ENCODE data around the gene CEP128.

CEP128 gene

GRCh38 chr14:80901822-80902221 is 39.7 kb downstream of the CEP128 start:
- no peak for DNase-seq (ENCODE audit: low read depth in 2 of 2)

DNA sequence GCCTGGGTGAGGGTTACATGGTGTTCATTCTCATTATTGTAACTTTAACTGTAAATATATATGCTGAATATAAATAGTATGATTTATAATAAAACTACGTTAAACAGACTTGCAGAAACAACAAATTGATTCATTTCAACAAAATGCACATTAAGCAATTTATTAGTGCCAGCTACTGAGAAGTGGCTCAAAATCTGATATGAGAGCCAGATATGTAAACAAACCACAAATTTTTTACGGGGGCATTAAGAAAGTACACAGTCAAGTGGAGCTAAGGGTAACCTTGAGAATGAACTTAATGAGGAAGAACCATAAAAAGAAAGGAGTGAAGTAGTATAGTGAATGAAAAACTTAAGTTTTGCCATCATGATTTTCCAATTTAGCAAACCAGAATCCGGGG is 40.3 kb downstream of the CEP128 start:
- DNase-seq (ENCODE audit: low read depth in 2 of 2): no peak

DNA sequence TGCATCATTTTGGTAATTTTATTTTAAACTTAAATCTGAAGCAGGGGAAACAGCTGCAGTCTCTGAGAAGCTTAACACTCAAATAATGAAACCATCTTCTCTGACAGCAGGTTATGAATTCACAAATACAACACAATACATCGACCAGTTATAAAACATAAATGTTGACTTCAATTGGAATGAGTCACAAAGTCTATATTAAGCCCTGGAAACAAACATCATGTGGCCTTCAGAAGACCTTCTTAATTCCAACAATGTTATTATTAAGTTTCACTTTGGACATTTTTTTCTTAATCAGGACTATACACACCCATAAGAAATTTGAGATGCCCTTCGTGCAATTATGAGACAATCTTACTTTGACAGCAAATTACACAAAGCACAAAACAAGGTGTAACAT is 68.9 kb downstream of the CEP128 start:
- DNase-seq (ENCODE audit: low read depth in 2 of 2): no peak

GRCh38 chr14:80868260-80868659 is 73.3 kb downstream of the CEP128 start:
- no peak for DNase-seq (ENCODE audit: low read depth in 2 of 2)

DNA sequence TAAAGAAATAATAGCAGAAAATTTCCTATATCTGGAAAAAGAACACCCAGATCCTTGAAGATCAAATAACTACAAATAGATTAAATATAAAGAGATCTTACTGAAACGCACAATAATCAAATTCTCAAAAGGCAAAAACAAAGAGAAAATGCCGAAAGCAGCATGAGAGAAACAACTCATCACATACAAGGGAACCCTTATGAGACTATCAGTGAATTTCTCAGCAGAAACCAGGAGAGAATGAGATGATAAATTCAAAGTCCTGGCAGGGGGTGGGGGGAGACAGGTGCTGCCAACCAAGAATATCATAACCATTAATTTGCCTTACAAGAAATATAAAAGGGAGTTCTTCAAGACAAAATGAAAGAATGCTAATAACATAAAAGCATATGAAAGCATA is 73.7 kb downstream of the CEP128 start:
- no peak for DNase-seq (ENCODE audit: low read depth in 2 of 2)

DNA sequence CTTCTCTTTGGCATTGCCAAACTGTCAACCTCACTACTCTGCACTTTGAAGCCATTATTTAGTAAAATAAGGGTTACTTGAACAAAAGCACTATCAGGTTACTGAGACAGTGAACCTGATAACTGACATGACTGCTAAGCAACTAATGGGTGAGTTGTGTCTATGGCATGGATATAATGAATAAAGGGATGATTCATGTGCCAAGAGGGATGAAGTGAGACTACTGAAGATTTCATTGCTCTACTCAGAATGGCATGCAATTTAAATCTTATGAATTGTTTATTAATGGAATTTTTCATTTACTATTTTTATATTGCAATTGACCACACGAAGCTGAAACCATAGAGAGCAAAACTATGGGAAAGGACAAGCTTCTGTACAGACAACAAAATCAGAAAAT is 74.4 kb downstream of the CEP128 start:
- no peak for DNase-seq (ENCODE audit: low read depth in 2 of 2)

- no peak for DNase-seq (ENCODE audit: low read depth in 2 of 2)
Observed at GRCh38 chr14:80865565-80865964, 76.0 kb downstream of the CEP128 start.

DNA sequence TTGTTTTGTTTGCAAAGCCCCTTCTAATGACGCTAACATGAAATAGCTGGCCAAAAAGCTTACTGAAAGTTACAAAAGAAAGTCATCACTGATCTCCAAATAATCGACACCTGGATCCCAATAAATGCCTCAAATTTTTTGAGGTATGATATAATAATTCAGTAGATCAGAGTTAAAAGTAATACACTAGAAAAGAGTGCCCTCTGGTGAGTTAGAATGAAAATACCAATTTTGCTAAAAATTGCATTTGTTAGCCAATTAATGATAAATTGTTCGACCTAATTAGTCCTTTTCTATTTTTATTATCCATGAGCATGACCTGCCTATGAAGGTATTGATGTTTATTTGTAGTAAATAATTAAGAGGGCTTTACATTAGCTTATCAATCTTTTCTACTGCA is 78.6 kb downstream of the CEP128 start:
- no peak for DNase-seq (ENCODE audit: low read depth in 2 of 2)

DNA sequence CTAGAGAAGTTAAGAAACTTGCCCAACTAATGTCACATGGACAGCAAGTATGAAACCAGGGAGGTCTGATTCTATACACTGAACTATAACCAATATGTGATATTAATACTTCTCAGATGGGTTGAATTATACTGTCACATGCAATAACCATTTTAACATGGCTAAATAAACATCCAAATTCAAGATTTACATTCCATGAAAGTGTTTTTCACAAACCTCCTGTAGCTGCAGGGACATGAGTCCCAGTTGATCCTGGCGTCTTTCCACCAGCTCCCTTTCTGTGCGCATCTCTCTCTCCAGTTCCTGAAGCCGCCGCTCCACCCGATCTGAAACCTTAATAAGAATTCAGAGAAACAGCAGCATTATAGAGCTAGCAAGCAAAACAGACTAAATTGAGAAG is 79.0 kb downstream of the CEP128 start:
- DNase-seq (ENCODE audit: low read depth in 2 of 2): no peak

DNA sequence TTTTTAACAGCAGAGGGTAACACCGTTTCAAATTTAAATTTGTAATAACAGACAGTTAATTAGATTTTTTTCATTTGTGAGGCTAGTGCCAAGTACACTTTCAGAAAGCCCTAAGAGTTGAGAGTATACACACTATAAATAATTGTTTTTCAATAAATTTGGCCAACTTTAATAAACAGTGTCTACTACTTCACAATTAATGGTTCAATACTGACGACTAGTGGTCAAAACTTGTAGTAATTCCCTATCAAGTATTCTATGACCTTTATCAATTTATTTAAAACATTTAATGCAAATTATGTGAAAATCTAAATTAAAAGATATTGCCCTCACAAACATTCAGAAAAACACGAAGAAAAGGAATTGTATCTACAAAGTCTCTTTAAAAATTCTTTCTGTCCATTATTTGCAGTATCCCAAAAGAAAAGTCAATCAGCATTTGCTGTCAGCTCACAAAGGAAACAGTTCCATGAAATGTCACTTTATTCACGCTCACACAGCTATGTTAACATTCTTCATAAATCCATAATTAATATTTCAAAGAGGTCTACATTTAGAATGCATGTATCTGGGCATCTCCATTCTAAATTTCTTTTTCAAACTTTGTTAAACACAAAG is 91.2 kb downstream of the CEP128 start:
- DNase-seq (ENCODE audit: low read depth in 2 of 2): no peak

- DNase-seq (ENCODE audit: low read depth in 2 of 2): no peak
Observed at GRCh38 chr14:80847070-80847469, 94.5 kb downstream of the CEP128 start.

- DNase-seq (ENCODE audit: low read depth in 2 of 2): no peak
Observed at GRCh38 chr14:80845856-80846255, 95.7 kb downstream of the CEP128 start.

DNA sequence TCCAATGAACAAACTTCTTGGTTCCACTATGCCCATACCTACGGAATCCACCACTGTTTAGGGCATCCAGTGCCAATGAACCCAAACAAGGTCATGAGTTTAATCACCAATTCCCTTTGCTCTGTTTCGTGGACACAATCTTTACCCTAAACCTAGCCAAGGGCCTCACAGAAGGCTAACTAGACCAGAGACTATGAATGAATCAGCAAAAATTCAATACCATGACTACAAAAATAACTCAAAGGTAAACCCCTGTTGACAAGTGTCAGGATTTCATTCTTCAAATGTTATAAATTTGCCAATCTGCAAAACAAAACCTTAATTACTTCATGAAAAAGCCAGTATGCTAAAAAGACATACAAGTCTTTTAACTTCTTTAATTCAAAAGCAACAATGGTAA is 96.7 kb downstream of the CEP128 start:
- DNase-seq (ENCODE audit: low read depth in 2 of 2): no peak

DNA sequence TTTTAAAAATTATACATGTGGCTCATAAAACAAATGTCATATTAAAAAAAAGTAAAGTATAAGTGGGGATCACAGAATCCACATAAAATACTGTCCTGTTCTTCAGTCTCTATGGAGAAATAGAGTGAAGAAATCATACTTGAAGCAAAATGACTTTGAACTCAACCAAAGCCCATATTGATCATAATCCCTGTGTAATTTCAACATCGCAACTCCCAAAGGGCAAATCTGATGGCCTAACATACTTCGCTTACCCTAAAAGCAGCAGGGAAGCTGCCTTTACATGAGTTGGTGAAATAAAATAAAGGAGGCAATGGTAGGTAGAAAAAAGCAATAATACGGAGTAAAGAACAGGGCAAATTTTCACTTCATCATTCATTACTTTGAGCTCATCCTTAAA is 101.8 kb downstream of the CEP128 start:
- no peak for DNase-seq (ENCODE audit: low read depth in 2 of 2)

DNA sequence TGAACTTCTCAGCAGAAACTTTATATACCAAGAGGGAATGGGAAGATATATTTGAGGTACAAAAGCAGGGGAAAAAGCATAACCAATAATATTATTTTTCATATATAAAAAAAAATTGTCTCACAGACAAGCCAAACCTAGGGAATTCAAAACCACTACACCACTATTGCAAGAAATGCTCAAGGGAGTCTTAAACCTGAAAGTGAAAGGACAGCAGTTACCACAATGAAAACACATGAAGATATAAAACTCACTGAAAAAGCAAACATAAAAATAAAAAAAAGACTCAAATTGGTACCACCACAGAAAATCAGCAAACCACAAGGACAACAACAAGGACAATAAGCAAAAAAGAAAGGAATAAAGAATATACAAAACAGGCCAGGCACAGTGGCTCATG is 131.9 kb downstream of the CEP128 start:
- no peak for DNase-seq (ENCODE audit: low read depth in 2 of 2)

GRCh38 chr14:80805136-80805535 is 136.4 kb downstream of the CEP128 start:
- no peak for DNase-seq (ENCODE audit: low read depth in 2 of 2)

GRCh38 chr14:80798878-80799277 is 142.7 kb downstream of the CEP128 start:
- DNase-seq (ENCODE audit: low read depth in 2 of 2): no peak

DNA sequence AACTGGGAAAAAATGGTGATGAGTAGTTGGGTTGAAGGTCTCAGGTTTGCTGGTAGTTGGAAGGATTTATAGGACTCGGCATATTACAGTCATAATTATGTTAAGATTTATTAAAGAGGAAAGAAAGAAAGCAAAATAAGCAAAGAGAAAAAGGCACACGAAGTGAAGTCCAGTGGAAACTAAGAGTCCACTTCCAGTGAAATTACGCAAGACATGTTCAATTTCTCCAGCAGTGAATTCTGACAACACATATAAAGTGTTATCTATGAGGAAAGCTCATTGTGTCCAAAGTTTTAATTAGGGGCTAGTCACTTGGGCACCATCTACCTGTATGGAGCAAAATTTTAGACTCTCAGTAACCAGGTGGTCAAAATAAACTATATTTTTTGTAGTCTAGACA is 143.3 kb downstream of the CEP128 start:
- DNase-seq (ENCODE audit: low read depth in 2 of 2): no peak

- DNase-seq (ENCODE audit: low read depth in 2 of 2): no peak
Observed at GRCh38 chr14:80792771-80793170, 148.8 kb downstream of the CEP128 start.

DNA sequence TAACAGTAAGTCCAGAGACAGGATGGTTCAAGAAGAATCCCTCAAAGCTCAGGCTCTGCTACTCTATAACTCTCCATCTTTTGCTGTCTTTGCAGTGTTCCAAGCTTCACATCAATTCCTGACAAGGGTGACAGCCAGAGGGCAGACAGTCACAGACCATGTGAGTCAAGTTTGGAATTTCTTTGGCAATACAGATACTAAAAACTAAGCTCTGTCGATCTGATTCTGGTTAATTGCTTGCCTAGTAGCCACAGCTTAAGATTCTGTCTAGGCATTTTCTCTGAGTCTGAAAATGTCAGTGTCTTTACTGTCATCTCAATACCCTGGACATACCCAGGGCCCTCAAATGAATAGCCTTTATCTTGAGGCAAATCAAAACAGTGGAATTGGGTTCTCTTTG is 153.7 kb downstream of the CEP128 start:
- no peak for DNase-seq (ENCODE audit: low read depth in 2 of 2)

DNA sequence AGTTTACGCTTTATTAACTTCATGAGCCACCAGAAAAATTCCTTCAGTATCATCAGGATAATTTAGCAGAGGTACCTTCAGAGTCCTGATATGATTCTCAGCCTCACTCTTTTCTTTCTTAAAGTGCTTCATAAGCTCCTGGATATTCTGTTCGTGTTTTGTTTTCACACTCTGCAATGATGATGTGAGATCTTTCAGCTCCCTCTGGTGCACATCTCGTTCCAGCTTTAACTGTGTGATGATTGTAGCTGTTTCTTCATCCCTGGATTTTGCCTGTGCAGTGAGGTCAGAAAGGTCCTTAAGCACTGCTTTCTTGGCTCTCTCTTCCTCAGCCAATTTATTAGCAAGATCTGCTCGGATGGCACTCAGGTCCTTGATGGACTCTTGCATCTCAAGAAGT is 156.7 kb downstream of the CEP128 start:
- DNase-seq (ENCODE audit: low read depth in 2 of 2): no peak

- no peak for DNase-seq (ENCODE audit: low read depth in 2 of 2)
Observed at GRCh38 chr14:80781972-80782367, 159.6 kb downstream of the CEP128 start.

DNA sequence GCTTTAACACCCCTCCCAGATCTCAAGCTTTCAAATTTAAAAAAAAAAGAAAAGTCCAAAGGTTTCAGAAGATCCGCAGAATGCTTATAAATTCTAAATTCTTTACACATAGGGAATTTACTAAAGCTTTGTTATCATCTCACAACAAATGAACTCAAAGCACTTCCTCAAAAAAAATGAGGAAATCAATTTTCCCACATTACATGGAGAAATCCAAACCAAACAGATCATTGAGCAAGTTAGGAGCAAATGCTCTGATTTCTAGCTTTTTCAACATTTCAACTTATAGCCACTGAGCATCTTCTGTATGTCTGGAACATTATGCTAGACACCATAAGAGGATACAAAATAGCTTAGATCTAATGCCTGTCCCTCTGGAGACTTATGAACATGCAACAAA is 161.0 kb downstream of the CEP128 start:
- DNase-seq (ENCODE audit: low read depth in 2 of 2): no peak

- no peak for DNase-seq (ENCODE audit: low read depth in 2 of 2)
Observed at GRCh38 chr14:80776657-80777056, 164.9 kb downstream of the CEP128 start.

GRCh38 chr14:80776186-80776585 is 165.4 kb downstream of the CEP128 start:
- no peak for DNase-seq (ENCODE audit: low read depth in 2 of 2)
